Measurements from ENCODE around the gene SERPINB5. TPM values are rescaled to one million over a fixed set of nuclear protein-coding genes. Genes with fewer than 3 reads are reported as not detected.

Gene SERPINB5
- polyA plus RNA-seq, 3 donors = 0.22 TPM; not detected in 2

DNA sequence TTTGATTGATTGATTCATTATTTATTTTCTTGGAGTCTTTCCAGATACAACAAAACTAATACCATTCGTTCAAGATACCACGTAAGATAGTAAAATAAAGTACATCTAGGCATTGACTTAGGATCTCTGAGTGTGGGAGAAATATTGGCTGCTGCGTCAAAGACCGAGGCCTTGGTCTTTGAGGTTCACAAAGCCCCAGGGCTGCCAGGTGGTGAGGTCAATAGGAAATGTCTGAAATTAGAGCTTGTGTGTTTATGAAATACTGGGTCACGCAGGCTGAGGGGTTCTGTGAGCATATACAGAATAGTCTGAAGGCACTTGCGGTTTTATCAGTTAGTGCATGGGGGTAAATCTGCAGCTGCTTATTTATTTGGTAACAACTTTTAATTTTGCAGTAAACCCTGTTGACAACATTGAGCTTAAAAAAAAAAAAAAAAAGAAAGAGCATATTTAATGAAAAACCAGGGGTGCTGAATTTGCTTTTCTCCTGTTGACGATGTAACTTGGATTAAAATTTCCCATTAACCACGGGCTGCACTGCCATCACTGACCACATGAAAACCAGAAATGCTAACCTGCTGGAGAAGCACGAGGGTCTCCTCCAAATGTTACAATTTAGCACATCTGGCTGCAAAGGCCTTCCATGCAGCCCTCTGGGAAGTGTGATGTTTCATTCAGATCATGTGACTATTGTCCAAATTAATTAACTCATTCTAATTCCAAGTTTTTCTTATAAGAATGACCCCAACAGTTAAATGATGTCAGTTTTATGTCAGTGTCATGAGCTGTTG is 38.3 kb downstream of the SERPINB5 start:
- no peak overlapping the region for H3K27ac ChIP-seq (ENCODE audit: low read depth, low read length)
- WGBS, 3 donors = 42 to 74% (median 64%) methylated on average over 9 of the region's 9 CpGs

DNA sequence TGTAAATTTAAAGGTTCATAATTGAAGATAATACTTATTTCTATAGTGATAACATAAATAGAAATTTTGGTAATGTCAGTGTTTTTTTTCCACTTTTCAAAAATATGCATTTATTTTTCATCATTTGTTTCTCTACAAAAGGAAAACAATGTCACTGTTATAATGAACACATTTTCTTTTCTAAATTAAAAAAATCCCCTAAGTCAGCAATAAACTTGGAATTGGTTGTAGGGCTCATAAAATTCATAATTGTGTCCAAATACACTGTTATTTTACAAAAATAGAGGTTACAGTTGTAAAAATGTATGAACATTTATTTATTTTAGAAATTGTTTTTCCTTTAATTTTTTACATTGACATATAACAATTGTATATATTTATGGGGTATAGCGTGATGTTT is 39.0 kb downstream of the SERPINB5 start:
- 0 to 58% (median 0%) methylated on average over 1 of the region's 1 CpG for WGBS, 3 donors
- no peak overlapping the region for H3K27ac ChIP-seq (ENCODE audit: low read depth, low read length)

DNA sequence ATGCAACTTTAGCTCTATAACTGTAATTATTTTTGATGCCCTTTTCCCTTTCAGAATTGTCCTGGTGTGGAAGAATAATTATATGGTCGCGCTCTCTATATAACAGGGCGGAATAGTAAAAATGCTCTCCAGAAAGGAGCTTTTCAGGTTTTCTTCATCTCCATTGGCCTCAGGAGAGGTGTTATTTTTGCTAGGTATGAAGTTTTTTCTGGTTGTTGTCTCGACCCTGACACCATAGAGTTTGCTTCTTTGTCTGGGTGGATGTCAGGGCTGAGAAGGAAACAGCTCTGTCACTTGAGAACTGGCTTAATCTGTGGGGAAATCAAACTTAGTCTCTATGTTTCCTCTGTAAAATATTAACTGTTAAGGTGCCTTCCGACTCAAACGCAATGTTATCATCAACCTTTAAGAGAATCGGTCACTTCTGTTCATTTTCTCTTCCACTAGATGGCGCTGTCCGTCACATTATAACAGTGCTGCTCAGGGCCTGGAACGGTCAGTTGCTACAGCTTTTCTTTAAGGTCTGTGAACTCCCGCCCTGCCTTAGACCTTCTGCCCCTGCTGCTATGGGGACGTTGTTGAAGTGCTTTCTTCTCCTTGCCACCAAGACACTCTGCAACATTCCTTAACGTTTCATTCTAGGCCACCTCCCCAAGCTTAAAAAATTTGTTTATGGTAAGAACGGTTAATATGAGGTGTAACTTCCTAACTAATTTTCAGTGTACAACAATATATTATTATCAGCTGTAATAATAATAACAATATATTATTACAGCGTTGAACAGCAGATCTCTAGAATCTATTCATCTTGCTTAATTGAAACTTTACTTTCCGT is 41.6 kb downstream of the SERPINB5 start:
- 27 to 34% (median 27%) methylated on average over 16 of the region's 16 CpGs for WGBS, 3 donors
- no peak overlapping the region for H3K27ac ChIP-seq (ENCODE audit: low read depth, low read length)

DNA sequence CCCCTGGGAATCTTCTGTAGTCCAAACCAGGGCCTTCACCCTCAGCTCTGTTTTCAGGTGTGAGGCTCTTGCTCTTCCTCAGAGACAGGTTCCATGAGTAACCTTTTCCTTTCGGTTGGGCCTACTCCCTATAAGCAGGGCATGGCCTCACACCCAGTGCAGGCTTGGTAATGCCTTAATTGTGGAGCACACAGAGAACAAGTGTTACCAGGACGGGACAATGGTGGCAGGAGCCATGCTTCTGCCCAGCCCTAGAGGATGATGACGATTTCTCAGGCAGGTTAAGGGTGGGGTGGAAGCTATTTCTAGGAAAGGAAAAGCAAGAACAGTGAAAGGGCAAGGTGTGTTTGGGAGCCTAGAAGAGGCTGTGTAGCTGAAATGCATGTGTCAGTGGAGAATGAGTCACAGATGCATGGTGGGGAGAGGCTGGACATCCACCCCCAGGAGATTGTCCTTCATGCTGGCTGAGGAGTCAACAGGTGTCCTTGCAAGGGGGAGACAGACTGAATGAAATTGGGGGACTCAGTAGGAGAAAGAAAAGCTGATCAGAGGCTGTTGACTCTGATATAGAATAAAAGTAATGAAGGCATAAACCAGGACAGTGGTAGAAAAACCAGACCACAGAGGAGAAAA is 43.4 kb downstream of the SERPINB5 start:
- WGBS, 3 donors = 84 to 93% (median 86%) methylated on average over 3 of the region's 3 CpGs
- no peak overlapping the region for H3K27ac ChIP-seq (ENCODE audit: low read depth, low read length)

DNA sequence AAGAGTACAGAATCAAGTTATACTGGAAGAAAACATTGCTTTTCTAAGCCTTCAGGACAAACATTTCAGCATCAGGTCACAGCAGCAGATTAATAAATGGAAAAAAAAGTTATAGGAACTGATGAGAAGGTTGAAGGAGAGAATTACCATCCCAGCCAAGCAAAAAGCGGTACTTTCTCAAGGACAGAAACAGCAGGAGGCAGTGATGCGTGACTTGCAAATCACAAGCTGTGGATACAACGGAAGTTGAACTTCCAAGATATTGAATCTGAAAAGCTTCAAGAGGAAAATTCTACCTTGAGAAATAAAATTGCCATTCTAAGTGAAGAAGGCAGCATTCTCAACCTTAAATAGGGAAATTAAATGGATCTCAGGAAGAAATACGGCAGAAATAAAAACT is 46.9 kb downstream of the SERPINB5 start:
- no peak overlapping the region for H3K27ac ChIP-seq (ENCODE audit: low read depth, low read length)
- WGBS, 3 donors = 68 to 71% (median 70%) methylated on average over 4 of the region's 4 CpGs

DNA sequence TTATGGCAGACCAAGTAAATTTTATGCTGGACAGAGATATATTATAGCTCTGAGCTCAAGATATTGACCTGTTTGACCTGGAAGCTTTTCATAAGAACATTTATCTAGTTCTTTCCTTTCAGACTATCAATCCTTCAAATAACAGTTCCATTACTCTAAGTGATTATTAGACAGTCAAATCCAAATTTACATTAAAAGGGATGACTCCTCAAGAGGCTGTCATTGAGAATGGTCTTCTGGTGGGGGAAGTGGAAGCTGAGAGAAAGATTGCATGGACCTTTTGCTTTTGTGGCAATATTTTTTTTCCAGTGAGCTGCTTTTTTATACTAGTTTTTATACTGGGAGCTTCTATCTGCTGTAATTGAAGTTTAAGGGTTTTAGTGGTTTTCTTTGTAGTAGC is 50.5 kb downstream of the SERPINB5 start:
- H3K27ac ChIP-seq (ENCODE audit: low read depth, low read length) = no peak overlapping the region

DNA sequence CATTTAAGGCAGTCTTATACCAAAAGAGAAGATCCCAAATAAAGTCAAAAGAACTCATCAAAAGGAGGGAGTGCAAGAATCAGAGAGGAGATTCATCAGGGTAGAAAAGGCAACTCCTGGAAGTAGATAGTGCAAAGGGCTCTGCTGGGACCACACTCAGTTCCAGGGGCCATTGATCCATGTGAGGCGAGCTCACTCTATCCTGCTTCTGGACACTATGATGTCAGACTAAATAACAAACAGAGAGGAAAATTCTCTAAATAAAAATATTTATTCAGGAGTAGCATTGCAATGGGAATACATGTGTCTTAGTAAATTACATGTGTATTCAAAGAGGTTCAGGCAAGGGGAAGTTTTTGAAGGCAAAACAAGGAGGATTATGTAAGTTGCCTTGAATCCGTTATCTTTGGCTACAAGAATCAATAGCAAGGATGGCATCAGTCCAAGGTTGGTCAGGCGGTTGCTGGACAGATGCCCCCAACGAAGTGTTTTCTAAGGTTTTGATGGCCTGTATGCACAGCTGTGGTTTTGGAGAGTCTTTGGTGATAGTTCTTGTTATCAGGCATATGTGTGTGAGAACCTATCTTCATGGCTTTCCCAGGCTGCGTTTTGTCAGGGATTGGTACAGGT is 52.2 kb downstream of the SERPINB5 start:
- 31 to 79% (median 71%) methylated on average over 5 of the region's 5 CpGs for WGBS, 3 donors
- no peak overlapping the region for H3K27ac ChIP-seq (ENCODE audit: low read depth, low read length)

DNA sequence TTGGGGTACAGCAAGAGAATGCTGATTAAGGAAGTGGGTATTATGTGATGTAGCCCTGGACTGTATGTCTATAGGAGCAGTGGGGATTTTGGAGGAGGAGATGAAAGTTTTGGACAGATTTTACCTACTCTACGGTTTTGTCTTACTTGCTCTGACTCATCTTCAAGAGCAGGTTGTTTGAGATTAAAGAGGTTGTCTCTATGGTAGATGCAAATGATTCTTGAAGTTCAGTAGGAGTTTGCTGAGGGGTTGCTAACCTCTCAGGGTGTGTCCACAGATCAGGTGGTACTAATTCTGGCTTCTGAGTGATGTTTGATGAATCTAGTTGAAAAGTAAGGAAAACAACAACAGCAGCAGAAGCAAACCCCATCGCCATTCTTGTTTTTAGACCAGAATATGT is 55.7 kb downstream of the SERPINB5 start:
- 83 to 96% (median 92%) methylated on average over 2 of the region's 2 CpGs for WGBS, 3 donors
- no peak overlapping the region for H3K27ac ChIP-seq (ENCODE audit: low read depth, low read length)

DNA sequence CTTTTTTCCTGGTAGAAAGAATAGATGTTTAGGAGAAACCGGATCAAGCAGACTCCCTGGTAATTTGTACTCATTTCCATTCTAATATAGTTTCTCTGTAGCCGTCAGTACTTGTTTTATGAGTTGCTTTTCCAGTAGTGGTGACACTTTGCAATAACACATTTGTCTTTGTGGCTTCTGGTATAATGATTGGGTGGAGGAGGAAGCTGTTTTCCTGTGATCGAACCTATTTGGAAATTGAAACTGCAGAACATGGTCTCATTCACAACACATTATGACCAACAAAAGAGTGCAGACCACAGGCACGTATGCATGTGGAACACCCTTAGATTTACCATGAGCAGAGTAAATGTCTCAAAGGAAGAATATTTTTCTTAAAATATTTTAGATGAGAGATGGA is 57.9 kb downstream of the SERPINB5 start:
- no peak overlapping the region for H3K27ac ChIP-seq (ENCODE audit: low read depth, low read length)
- WGBS, 3 donors = 42 to 65% (median 42%) methylated on average over 4 of the region's 4 CpGs

DNA sequence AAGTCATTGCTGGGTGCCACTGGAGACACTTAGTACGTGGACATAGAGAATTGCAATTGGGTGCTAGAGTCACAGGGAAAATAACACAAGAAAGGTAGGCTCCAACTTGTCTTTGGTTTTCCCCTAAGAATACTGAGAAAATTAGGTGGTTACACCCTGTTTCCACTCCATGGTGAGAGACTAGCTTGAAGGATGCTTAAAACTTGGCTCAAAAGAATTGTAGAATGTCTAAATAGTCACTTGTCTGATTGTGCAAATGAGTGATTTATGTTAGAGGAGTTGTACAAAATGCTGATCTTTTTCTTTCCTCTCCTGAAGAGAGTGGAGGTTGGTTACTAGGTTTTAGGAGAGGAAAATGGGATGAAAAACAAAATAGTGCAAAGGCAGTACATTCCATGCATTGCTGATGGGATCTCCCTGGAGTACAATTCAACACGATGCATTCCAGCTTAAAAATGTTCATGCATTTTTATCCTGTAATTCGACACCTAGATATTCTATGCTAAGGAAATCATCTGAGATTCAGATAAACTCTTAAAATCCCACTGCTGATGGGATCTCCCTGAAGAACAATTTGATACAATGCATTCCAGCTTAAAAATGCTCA is 63.2 kb downstream of the SERPINB5 start:
- 56 to 63% (median 56%) methylated on average over 3 of the region's 3 CpGs for WGBS, 3 donors
- H3K27ac ChIP-seq (ENCODE audit: low read depth, low read length) = no peak overlapping the region

DNA sequence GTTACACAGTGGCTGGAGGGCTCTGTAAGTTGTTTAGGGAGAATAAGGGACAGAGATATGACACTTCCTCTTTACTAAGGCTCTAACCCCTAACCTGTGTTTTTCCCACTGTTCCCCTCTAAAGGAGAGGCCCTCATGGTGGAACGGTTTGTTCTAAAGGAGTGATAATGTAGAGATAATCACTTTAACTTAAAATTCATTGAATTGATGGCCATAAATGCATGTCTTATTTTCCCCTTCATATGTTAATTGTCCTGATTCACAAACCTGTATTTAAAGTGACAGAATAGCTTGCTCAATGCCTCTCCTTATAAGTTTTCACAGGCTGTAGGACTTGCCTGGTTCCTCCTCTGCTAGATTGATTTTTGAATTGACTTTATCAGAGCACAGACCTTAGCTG is 65.3 kb downstream of the SERPINB5 start, which contains the start of gene SERPINB12:
TSS of gene SERPINB12 (plus strand) at position 301 of the 400 bp plus-strand sequence. CDS start 13,791 bp downstream, outside the sequence.
- 80 to 88% (median 81%) methylated on average over 1 of the region's 1 CpG for WGBS, 3 donors
- H3K27ac ChIP-seq (ENCODE audit: low read depth, low read length) = no peak within 1 kb of the TSS

DNA sequence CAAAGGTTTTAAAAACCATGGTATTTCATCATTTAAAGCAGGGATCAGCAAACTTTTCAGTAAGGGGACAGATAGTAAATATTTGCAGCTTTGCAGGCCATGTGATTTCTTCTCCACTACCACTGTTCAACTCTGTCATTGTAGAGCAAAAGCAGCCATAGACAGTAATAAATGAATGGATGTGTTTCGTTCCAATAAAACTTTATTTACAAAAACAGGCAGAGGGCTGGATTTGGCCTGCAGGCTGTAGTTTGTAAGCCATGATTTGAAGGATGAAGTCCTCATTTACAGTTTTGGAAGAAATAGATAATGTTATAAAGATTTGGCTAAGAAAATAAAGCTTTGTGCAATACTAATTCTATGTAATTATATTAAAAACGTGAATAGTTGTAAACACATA is 67.3 kb downstream of the SERPINB5 start:
- 83 to 90% (median 89%) methylated on average over 2 of the region's 2 CpGs for WGBS, 3 donors

DNA sequence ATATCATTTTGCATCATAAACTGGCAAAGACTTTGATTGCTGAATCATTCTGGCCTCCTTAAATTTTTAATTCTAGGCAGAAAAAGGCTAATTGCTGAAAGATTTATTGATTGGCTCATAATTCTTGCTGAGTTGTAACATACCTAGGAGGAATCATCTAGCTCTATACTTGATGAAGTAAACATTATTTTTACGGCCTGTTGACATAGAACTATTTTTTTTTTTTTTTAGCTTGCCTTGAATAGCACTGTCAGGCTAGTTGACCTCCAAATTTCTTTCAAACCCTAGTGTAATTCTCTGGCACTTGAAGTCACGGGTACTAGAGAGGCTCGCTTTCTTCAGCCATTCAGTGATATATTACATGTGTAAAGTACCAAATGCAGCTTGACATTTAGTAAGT is 68.2 kb downstream of the SERPINB5 start:
- WGBS, 3 donors = 47 to 66% (median 65%) methylated on average over 3 of the region's 3 CpGs
- no peak overlapping the region for H3K27ac ChIP-seq (ENCODE audit: low read depth, low read length)

More for the DNA sequence above, 67.3 kb downstream of the SERPINB5 start:
- H3K27ac ChIP-seq (ENCODE audit: low read depth, low read length) = no peak overlapping the region

DNA sequence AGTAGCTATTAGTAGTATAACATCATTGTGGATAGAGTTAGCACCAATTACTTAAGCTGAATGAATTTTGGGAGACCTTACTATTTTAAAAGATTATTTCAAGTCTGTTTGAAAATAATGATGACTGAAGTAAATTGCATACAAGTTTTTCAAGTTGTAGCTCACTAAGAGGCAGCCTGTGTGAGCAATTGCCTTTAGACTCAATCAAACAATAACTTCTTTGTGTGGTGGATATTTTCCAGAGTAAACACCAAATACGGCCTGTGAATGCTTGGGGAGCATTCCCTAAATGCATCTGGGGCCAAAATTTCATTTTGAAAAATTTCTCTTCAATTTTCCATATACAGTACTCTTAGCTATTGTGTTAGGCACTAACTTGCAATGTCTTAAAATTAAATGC is 73.3 kb downstream of the SERPINB5 start:
- WGBS, 3 donors = 9 to 73% (median 54%) methylated on average over 1 of the region's 1 CpG

DNA sequence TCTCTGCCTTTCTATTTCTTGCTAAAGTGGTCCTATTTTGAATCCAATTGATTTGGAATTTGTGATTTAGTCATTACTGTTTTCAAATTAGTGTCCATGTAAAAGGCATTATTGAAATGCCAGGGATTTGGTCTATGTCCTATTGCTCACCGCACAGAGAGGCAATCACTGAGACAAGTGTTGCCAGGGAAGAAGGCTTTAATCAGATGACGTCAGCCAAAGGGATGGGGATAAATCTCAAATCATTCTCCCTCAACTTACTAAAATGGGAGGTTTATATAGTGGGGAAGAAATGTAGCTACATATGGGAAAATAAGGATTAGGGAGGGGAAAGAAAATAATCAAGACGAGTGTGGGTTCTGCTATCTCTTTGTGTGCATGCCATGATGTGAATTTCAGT is 75.0 kb downstream of the SERPINB5 start:
- 84 to 92% (median 92%) methylated on average over 3 of the region's 3 CpGs for WGBS, 3 donors
- H3K27ac ChIP-seq (ENCODE audit: low read depth, low read length) = no peak overlapping the region

More for the DNA sequence above, 73.3 kb downstream of the SERPINB5 start:
- no peak overlapping the region for H3K27ac ChIP-seq (ENCODE audit: low read depth, low read length)

DNA sequence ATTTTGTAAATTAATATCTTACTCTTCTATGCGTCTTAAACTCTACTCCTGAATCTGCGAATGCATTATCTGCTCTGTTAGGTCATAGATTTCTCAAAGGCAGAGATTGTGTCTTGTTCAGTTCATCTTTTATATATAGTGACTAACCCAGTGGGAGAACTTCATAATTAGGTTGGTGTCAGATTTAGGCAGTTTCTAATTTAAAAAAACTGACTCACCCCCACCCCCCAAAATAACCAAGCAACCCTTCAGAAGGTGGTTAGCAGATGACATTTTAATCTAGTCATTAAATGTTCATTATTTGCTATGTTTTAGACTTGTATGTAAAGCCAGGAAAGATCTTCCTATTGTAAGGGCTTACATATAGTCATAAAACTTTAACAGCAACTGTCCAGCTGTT is 75.8 kb downstream of the SERPINB5 start:
- WGBS, 3 donors = 89 to 99% (median 97%) methylated on average over 2 of the region's 2 CpGs
- H3K27ac ChIP-seq (ENCODE audit: low read depth, low read length) = no peak overlapping the region

DNA sequence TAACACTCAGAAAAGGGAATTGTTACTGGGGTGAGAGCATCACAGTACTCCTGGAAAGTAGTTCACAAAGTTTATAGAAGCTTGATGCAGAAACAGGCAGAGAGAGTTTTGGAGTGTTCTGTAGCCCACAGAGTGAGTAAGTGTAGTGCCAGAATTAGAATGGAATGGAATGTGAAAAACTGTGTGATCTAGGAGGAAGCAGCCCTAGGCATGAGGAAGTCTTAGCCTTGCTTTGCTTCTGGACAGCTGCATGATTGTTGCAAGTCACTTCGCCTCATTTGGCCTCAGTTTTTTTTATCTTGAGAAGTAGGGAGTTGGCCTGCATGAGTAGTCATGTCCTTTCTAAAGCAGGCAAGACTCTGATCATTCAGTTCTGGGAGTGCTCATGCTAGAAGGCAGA is 76.3 kb downstream of the SERPINB5 start:
- WGBS, 3 donors = 0 to 27% (median 2%) methylated on average over 1 of the region's 1 CpG
- H3K27ac ChIP-seq (ENCODE audit: low read depth, low read length) = no peak overlapping the region

Data from adipose tissue (tissue), 3 donors.